GM12878 (cell line): ENCODE data around the gene EYS.

Experiments
- IRF5 ChIP-seq: fragments of 450-650 bp; IDR thresholded peaks from 2 replicates; pipeline ENCODE4 v1.6.1; 2017; ENCODE audit warnings: borderline replicate concordance
- RCOR1 ChIP-seq: conservative IDR thresholded peaks from 2 replicates; pipeline ENCODE4 v1.6.1; 2012; ENCODE audit warnings: low read depth, low read length, improper control_type of control experiment

GRCh38 chr6:64085126-64085525, 1621.9 kb downstream of the EYS start:
- TF ChIP-seq RCOR1: no peak
- no peak for TF ChIP-seq IRF5
